GM18505 (cell line): ENCODE data around the gene EN2.

ENCODE experiments used
- ATAC-seq: cut with Tn5 transposase; IDR thresholded peaks from one replicate; pipeline ENCODE4 v1.9.1; 2021; ENCODE audit not compliant: unreplicated experiment
- POLR2A ChIP-seq: IDR thresholded peaks from 4 replicates; pipeline ENCODE4 v1.6.1; 2011; ENCODE audit warnings: borderline replicate concordance; ENCODE audit not compliant: insufficient read depth, insufficient read length; ENCODE audit errors: extremely low read depth

EN2 gene

GRCh38 chr7:155493744-155494538, 36.0 kb downstream of the EN2 start:
- TF ChIP-seq POLR2A: no peak
- no peak for ATAC-seq

GRCh38 chr7:155494551-155494950, 36.6 kb downstream of the EN2 start:
- no peak for ATAC-seq
- TF ChIP-seq POLR2A: no peak

- ATAC-seq: no peak
- no peak for TF ChIP-seq POLR2A
Measured at GRCh38 chr7:155495440-155496248, 37.7 kb downstream of the EN2 start.

GRCh38 chr7:155496267-155497005, 38.5 kb downstream of the EN2 start:
- no peak for TF ChIP-seq POLR2A

GRCh38 chr7:155497149-155497901, 39.4 kb downstream of the EN2 start:
- TF ChIP-seq POLR2A: no peak
- no peak for ATAC-seq

More at GRCh38 chr7:155496267-155497005, 38.5 kb downstream of the EN2 start:
- no peak for ATAC-seq

GRCh38 chr7:155505422-155505793, 47.5 kb downstream of the EN2 start:
- no peak for TF ChIP-seq POLR2A
- no peak for ATAC-seq

GRCh38 chr7:155506854-155507337, 49.0 kb downstream of the EN2 start:
- TF ChIP-seq POLR2A: no peak
- ATAC-seq: no peak

GRCh38 chr7:155507576-155507975, 49.6 kb downstream of the EN2 start:
- no peak for ATAC-seq

GRCh38 chr7:155508376-155509358, 50.7 kb downstream of the EN2 start:
- TF ChIP-seq POLR2A: no peak

More at GRCh38 chr7:155507576-155507975, 49.6 kb downstream of the EN2 start:
- TF ChIP-seq POLR2A: no peak

GRCh38 chr7:155509359-155509724, 51.4 kb downstream of the EN2 start:
- ATAC-seq: no peak
- no peak for TF ChIP-seq POLR2A

More at GRCh38 chr7:155508376-155509358, 50.7 kb downstream of the EN2 start:
- ATAC-seq: no peak

GRCh38 chr7:155509725-155510551, 52.0 kb downstream of the EN2 start:
- TF ChIP-seq POLR2A: no peak
- ATAC-seq: no peak

- no peak for TF ChIP-seq POLR2A
- ATAC-seq: no peak
Measured at GRCh38 chr7:155510975-155511701, 53.2 kb downstream of the EN2 start.
